ENCODE data around the gene GPT2.
A peak's percentile ranks its signal among the peaks of the same experiment; 100 is the strongest.

Gene GPT2

DNA sequence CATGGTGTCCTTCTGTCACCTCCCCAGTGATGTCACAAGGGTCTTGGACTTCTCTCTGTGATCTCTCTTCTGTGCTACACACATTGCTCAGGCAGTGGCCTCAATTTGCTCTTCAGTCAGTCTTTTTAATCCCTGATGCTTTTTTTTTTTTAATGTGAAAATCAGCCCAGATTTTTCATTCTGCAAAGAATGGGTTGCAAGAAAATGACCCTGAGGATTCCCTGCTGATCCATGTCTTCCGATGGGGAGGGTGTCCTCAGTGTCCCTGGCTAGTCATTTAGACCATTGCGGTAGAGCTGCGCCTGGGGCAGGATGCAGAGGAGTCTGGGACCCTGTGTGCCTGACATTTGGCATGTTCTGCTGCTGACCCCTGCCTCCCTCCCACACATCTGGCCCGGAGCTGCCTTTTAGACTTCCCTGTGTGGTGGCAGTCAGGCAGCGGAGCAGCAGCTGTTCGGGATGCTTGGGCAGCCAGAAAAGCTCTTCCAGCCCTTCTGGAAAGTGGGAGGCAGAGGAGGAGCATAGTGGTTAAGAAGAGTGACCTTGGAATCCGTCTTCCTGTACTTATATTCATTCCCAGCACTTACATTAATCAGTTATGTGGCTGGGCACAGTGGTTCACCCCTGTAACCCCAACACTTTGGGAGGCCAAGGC, 12.3 kb downstream of the GPT2 start:
- no peak for DNase-seq (ENCODE audit: low read depth in 2 of 3, low spot score in 2 of 3)

DNA sequence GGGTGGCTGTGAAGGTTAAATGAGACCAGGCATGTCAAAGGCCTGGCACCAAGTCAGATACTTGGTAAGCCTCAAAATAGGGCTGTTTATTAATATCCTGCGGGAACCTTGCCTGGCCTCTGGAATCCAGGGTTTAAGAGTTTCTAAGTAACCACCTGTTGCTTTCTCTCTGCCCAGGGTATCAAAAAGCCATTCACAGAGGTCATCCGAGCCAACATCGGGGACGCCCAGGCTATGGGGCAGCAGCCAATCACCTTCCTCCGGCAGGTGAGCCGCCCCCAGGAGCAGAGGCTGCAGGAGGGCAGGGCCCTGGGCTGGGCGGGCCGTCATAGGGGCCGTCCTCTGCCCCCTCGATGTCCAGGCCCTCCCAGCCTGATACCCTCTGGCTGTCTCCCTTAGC, 13.3 kb downstream of the GPT2 start:
- DNase-seq (ENCODE audit: low read depth in 2 of 3, low spot score in 2 of 3) = no peak

DNA sequence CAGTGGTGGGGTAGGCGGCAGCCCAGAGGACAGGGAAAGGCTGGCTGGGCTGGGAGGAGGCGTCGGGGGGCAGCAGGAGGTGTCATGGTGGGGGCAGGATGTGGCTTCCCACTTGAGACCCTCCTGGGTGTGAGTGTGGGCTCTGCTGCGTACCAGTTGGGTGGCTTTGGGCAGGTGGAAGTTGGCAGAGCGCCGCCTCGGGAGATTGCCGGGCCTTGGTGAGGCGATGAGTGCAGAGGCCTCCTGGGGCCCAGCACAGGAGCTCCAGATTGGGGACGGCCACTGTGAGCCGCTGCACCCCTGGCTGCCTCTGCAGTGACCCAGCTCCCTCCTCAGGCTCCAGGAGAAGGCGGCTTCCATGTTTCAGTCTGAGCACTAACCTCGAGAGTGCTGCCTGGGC, 13.8 kb downstream of the GPT2 start:
- no peak for DNase-seq (ENCODE audit: low read depth in 2 of 3, low spot score in 2 of 3)

DNA sequence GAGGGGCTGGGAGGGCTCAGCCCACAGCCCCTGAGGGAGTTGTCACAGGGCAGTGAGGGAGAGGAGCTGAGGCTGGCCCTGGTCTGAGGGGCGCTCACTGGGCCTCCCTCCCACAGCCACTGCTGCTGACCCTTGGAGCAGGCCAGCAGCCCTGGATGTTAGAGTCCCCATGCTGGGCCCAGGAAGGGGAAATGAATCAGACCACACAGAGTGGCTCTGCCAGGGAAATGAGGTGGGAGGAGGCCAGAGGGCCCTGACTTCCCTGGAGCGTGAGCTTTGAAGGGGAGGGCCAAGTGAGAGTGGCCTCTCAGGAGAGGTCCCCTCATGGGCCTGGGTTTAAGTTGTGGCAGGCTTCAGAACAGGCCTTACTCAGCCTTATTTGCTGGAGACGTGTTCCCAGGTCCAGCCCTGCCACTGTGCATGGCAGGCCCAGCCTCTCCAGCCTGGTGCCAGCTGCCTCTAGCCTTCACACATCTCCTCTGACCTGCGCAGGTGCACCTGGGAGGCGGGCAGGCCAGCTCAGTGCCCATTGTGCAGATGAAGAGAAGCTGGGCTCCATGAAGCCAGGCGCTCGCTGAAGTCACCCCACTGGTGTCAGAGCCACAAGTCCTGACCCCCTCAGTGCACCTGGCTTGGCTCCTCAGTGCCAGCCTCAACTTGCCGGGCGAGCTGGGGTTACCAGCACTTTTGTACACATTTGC, 15.4 kb downstream of the GPT2 start:
- no peak for DNase-seq (ENCODE audit: low read depth in 2 of 3, low spot score in 2 of 3)

DNA sequence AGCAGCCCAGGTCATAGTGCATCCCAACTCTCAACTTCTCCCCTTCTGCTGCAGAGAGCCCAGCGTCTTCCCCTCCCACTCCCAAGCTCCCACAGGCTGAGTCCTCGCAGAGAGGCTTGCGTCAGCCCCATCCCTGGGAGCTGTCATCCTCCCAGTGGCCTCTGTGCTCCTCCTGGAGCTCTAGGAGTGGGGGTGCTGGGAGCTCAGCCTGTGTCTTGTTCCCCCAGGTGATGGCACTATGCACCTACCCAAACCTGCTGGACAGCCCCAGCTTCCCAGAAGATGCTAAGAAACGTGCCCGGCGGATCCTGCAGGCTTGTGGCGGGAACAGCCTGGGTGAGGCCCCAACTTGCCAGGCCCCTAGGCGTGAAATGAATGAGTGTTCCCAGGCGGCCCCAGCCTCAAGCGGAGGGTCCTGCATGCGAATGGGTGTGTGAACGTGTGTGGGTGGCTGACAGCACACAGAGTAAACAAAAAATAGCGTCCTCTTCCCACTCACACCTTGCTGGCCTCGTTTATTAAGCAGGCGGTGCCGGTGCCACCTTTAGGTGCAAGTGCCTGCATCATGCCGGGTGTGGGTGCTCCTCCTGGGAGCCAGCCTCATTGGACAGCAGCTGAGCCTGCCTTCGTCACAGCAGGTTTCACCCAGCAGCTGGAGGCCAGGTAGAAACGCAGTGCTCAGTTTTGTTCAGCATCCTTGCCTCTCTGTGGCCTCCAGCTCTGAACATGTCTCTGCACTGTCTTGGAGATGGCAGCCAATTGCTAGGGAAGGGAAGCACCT, 16.5 kb downstream of the GPT2 start:
- DNase-seq (ENCODE audit: low read depth in 2 of 3, low spot score in 2 of 3) = no peak

DNA sequence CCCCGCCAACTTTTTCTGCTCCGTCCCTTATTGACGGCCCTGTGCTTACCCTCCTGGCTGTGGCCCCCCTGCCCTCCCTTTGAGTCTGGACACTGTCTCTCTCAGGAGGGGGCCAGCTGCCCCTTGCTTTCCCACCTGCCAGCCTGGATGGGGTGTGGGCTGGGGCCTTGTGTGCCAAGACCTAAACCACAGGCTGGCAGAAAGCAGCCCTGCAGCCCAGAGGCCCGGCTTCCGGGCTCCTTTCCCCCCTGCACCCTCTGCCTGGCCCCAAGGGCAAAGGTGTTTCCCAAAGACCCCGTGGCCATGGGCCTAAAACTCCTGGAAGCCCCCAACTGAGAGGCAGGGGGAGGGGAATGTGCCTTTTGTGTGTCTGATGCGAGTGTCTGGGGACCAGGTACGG, 17.5 kb downstream of the GPT2 start:
- DNase-seq (ENCODE audit: low read depth in 2 of 3, low spot score in 2 of 3) = no peak

DNA sequence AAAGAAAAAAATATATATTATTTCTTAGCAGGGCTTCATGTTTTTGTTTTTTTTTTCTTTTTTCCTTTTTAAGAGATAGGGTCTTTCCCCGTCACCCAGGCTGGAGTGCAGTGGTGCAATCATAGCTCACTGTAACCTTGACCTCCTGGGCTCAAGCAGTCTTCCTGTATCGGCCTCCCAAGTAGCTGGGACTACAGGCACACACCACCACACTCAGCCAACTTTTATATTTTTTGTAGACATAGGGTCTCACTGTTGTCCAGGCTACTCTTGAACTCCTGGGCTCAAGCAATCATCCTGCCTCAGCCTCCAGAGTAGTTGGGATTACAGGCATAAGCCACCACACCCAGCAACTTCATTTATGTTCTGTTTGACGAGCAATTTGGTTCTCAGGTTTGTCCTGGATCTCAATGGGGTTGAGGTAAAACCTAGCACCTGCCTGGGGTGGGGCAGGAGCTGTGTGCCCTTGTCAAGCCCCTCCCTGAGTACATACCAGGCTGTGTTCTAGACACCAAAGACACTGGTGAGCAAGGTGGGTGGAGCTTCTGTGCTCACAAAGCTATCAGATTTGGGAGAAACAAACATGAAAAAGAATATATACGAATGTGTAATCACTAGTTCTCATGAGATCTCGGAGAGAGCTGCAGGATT, 19.2 kb downstream of the GPT2 start:
- no peak for DNase-seq (ENCODE audit: low read depth in 2 of 3, low spot score in 2 of 3)

DNA sequence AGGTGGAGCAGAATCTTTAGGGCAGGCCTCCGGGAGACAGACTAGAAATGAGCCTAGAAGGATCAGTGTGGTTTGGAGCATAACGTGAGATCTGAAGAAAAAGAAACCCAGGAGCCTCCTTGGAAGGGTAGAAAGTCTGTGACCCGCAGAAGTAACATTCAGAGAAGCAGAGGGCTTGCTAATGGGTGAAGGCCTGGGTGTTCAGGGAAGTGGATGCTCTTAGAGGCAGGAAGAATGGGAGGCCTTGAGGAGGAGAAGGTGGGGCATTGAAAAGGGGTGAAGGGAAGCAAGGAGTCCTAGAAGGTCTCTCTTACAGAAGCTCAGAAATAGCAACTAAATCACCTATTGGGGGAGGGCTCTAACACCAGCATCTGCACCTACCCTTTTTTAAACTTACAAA, 20.3 kb downstream of the GPT2 start:
- DNase-seq (ENCODE audit: low read depth in 2 of 3, low spot score in 2 of 3) = no peak

DNA sequence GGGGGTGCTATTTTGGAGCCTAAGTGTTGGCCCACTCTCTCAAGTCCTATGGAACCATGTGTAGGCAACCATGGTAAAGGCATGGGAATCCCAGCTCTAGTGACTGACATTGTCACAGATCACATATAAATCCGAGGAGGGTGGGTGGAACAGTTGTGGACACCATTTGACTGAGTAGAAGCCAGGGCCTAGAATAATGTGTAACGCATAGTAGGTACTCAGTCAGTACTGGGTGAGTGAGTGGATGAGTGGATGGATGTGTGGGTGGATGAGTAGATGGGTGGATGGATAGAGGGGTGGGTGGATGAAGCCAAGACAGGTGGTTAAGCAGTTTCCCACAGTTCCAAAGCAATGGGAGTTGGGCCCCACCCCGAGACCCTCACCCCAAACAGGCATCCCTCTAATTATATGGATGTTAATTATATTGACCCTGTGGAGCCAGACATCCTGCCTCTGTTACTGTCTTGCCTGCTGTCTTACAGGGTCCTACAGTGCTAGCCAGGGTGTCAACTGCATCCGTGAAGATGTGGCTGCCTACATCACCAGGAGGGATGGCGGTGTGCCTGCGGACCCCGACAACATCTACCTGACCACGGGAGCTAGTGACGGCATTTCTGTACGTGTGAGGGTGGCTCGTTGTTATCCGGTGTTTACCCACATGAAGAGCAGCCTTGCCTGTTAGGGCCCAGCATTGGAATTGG, 22.3 kb downstream of the GPT2 start:
- DNase-seq (ENCODE audit: low read depth in 2 of 3, low spot score in 2 of 3) = no peak

DNA sequence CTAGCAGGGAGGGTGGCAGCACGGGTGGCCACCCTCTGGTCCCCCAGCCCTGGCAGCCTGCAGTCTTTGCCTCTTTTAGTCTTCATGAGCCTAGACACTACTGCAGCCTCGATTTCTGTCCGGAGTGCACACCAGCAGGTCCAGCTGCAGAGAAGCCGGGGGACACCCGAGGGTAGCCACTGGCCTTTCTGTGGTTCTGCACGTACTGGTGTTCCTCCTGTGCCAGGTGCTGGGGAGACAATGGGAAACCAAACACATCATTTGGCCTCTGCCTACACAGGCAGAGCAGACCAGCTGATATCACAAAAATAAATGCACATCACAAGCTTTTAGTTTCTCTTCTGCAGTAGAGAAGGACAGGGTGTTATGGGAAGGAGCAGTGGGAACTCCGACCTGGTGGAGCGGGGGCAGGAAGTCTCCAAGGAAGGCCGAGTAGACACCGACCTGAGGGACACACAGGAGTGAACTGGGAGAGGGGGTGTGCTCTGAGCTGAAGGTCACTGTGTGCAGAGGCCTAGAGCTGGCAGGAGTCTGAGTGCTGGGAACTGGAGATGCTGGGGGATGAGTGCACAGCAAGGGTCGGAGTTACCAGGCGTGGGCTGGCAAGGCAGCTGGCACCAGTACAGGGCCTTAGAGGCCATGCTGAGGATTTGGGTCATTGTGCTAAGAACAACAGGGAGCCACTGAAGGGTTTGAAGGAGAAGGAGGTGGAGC, 23.1 kb downstream of the GPT2 start:
- DNase-seq (ENCODE audit: low read depth in 2 of 3, low spot score in 2 of 3) = no peak

DNA sequence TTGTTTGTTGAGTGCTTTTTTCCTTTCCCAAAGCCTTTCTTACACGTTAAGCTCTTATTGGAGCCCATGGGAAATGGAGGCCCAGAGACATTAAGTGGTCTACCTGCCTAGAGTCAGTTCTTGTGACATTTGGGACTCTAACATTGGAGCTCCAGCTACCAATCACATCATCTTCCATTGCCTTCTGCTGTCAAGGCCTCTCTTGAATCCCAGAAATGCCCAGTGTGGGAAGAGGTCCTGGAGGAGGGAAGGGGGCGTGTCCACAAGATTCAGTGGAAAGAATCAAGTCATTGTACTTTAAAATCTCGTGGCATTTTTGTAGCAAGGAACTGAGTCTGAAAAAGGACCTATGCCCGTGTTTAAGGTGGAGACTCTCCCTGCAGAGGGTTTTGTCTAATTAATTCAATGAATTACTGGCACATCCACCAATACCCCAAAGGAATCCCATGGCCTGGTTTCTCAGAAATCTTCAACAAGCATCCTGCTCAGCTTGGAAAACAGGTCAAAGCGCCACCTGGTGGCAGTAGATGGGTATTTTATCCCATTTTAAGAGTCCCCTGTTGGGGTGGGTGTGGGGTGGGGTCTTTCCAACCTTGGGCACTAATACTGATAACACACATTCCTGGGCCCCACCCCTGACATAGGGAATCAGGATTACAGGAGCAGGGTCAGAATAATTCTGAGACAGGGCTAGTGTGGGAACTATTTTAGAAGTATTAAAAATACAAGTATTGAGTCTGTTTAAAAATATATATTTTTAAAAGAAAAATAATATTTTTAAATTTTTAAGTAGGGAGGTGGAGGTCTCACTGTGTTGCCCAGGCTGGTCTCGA, 24.6 kb downstream of the GPT2 start:
- peak in 1 of 3 experiments; percentile 30 for DNase-seq (ENCODE audit: low read depth in 2 of 3, low spot score in 2 of 3)

DNA sequence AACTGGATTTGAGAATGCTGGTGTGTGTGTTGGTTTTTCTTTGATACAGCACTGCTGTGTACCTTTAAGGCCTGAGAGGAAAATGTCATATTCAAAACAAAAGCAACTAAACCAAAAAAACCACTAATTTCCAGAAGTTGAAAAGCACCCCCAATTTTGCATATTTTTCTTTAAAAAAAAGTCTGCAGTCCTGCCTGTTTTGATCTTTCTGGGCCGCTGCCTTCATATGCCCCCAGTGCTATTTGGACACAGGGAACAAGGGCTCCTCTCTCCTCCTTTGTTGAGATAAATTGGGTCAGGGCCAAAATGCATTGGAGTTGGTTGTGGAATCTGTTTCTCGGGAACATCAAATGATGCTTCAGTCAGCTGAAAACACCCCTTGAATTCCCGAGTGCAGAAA, 26.9 kb downstream of the GPT2 start:
- DNase-seq (ENCODE audit: low read depth in 2 of 3, low spot score in 2 of 3) = no peak

DNA sequence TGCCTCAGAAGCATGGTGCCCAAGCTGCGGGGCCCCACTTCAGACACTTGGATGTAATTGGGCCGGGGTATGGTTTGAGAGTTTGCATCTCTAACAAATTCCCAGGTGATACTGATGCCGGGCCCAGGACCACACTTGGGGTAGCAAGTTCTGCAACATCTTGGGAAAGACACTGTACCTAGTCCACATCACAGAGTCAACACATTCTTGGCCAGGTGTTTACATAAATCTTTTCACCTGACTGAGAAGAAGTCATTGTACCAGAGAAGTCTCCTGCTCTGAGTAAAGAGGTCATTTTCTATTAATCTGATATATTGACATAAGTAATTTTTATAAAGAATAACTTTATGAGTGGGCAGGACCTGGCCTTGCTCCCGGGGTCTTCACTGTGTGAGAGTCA, 27.5 kb downstream of the GPT2 start:
- DNase-seq (ENCODE audit: low read depth in 2 of 3, low spot score in 2 of 3) = no peak

DNA sequence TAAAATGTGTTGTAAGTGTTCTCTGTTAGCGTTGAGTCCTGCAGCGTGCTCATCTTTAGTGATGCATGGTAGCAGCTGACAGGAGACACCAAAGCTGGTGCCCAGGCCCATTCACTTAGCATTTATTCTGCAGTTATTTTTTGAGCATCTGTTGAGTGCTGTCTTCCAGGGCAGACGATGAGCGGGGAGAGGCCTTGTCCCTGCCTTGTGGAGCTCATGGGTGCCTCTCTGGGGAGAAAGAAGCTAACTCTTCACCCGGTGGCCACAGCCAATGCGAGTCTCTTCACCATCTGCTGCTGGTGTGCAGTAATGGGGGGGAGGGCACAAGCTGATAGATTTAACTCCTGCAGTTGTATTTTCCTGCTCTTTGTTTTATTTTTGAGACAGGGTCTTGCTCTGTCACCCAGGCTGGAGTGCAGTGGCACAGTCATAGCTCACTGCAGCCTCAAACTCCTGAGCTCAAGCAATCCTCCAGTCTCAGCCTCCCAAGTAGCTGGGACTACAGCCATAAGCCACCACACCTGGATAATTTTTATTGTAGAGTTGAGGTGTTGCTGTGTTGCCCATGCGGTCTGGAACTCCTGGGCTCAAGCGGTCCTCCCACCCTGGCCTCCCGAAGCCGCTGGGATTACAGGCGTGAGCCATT, 30.5 kb downstream of the GPT2 start:
- no peak for DNase-seq (ENCODE audit: low read depth in 2 of 3, low spot score in 2 of 3)

DNA sequence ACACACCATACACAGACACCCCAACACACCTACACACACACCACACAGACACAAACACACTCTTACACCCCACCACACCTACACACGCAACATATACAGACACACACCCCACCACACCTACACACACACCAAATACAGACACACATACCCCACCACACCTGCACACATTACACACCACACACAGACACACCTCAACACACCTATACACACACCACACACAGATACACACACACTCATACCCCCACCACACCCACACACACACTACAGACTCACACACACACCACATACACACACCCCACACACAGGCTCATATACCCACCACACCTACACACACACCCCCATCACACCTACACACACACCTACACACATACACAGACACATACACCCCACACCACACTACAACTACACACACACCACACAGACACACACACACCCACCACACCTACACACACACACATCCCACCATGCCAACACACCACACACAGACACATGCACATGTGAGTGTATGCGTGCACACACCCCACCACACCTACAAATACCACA, 31.4 kb downstream of the GPT2 start:
- no peak for DNase-seq (ENCODE audit: low read depth in 2 of 3, low spot score in 2 of 3)

DNA sequence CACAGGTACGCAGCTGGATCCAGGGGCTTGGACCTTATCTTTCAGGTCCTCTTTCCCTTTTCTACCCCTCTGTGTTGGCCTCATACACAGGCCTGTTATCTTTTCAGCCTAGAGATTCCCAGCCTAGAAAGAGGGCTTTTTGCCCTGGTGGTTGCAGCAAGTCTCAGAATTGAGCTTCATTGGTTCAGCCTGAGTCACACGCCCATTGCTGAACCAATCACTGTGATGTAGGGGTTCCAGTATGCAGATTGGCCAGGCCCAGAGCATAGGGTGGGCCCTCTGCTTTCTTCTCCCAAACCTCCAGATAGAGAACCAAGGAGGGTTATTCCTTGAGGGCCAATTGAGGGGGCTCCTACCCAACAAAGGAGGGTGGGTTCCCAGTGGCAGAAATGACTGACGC, 32.8 kb downstream of the GPT2 start:
- no peak for DNase-seq (ENCODE audit: low read depth in 2 of 3, low spot score in 2 of 3)

DNA sequence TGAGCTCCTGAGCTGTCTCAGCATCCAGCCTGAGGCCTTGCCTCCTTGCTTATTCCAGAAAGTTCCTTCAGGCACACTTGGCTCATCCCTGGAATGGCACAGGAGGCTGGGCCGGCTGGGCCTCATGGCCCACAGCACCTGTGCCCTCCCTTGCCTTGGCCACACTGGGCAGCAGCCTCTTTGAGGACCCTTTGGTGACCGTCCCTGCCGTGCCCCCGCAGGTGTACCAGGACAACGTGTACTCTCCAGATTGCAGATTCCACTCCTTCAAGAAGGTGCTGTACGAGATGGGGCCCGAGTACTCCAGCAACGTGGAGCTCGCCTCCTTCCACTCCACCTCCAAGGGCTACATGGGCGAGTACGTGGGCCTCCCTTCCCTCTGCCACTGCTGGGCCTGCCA, 34.2 kb downstream of the GPT2 start:
- DNase-seq (ENCODE audit: low read depth in 2 of 3, low spot score in 2 of 3) = no peak

DNA sequence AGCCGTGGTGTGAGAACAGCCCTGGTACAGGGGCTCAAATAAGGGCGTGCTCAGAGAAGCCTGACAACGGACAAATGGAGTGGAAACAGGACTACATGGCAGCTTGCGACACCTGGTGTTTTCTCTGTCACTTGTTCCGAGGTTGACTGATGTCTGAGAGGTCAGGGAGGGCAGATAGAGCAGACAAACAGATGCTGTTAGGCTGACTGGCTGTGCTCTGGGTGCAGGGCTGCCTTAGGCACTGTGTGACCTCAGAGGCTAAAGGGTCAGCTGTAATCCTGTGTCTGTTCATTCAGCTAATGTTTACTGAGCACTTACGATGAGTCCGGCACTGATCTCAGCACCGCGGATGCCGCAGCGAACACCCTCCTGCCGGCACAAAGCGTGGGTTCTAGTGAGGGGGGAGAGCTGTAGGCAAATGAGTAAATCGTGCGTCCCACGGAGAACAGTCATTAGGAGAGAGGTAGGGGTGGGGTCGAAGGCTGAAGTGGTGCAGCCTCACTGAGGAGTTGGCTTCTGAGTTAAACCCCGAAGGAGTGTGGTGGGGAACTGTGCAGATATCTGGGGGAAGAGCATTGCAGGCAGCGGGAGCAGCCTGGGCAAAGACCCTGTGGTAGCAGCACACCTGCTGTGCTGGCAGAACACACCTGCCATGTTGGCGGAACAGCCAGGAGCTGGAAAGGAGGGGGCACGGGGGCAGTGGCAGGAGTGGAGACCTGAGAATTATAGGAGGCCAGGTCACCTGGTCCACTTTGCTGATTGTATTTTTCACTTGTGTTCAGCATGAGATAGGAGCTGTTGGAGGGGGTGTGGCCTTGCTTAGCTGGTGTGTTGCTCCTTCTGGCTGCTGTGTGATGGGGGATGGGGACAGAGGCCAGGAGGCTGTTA, 35.0 kb downstream of the GPT2 start:
- DNase-seq (ENCODE audit: low read depth in 2 of 3, low spot score in 2 of 3) = no peak

Measured in activated CD8-positive, alpha-beta memory T cell treated with anti-CD3 and anti-CD28 coated beads for 48 hours (primary cell).